GM10248 (cell line): ENCODE measurements around the gene DNAH17.
"Not testable (repeated sequence)": the region's sequence is repeated elsewhere in the genome, so short reads cannot be mapped to it uniquely, and the experiment has no call there.

Experiments used
- CTCF ChIA-PET: fragments of 300-600 bp; sonication (Branson Sonifier 250); formaldehyde crosslinking; extraction: SDS; loops from one replicate; lab custom pipeline; 2021; ENCODE audit warnings: antibody characterized with exemption; lab: Yijun Ruan, JAX
- POLR2A ChIA-PET: fragments of 350-650 bp; sonication (Branson Sonifier 250); formaldehyde crosslinking; extraction: SDS; loops from one replicate; lab custom pipeline; 2020; ENCODE audit warnings: antibody characterized with exemption; lab: Yijun Ruan, JAX
- DNase-seq: peaks from one replicate; pipeline ENCODE4 v3.0.0; 2012; ENCODE audit errors: extremely low spot score
- CTCF ChIP-seq: IDR thresholded peaks from 2 replicates; pipeline ENCODE4 v1.5.1; 2012; ENCODE audit warnings: mild to moderate bottlenecking, low read depth; ENCODE audit errors: extremely low read depth, missing control alignments, control extremely low read depth

The DNAH17 gene

GRCh38 chr17:78507526-78507925 is 69.7 kb downstream of the DNAH17 start:
- no peak for TF ChIP-seq CTCF
- CTCF ChIA-PET, result no interaction called here
- POLR2A ChIA-PET, result no interaction called here
- DNase-seq, result no peak

GRCh38 chr17:78506454-78507309 is 70.5 kb downstream of the DNAH17 start:
- ChIA-PET POLR2A (no interaction called here), CTCF (no interaction called here)
- no peak for DNase-seq
- TF ChIP-seq CTCF, result no peak

GRCh38 chr17:78504156-78504925 is 72.9 kb downstream of the DNAH17 start:
- CTCF ChIA-PET, result no interaction called here
- no peak for DNase-seq
- TF ChIP-seq CTCF, result no peak
- POLR2A ChIA-PET, result no interaction called here

GRCh38 chr17:78503388-78503787 is 73.8 kb downstream of the DNAH17 start:
- POLR2A ChIA-PET, CTCF ChIA-PET: not testable (repeated sequence)

GRCh38 chr17:78502611-78503148 is 74.5 kb downstream of the DNAH17 start:
- POLR2A ChIA-PET, result no interaction called here
- DNase-seq, result no peak
- TF ChIP-seq CTCF, result no peak
- CTCF ChIA-PET, result no interaction called here

More at GRCh38 chr17:78503388-78503787, 73.8 kb downstream of the DNAH17 start:
- DNase-seq, result not testable (repeated sequence)

- TF ChIP-seq CTCF, result no peak
- ChIA-PET POLR2A (no interaction called here), CTCF (interaction anchor here (1.0 kb wide), 1 partner anchor 18 kb away, joined by 3 read pairs; no protein-coding TSS in a partner anchor)
- no peak for DNase-seq
These were observed 75.8 kb downstream of the DNAH17 start for GRCh38 chr17:78501241-78502036.
